ENCODE data around the gene DYDC2.
"Not testable (repeated sequence)": the region's sequence is repeated elsewhere in the genome, so short reads cannot be mapped to it uniquely, and the experiment has no call there.

The DYDC2 gene

GRCh38 chr10:80351220-80351619, 5.4 kb upstream of the DYDC2 start:
- no peak for DNase-seq
- ATAC-seq: no peak
- H3K4me1 Mint-ChIP-seq: peaks cover 3% of the 10 kb centered on the region
- H3K9me3 Mint-ChIP-seq: no peaks in the 10 kb centered on the region
- H3K27ac Mint-ChIP-seq: no peak overlapping the region
- no peak overlapping the region for H3K4me3 Mint-ChIP-seq
- peaks cover 30% of the 10 kb centered on the region for H3K27me3 Mint-ChIP-seq

- DNase-seq: no peak
- Mint-ChIP-seq H3K4me3 (peak overlapping the region; percentile 71 to 87), H3K4me1 (peaks cover 17% of the 10 kb centered on the region), H3K9me3 (no peaks in the 10 kb centered on the region), H3K27me3 (peaks cover 42% of the 10 kb centered on the region), H3K27ac (no peak overlapping the region)
- ATAC-seq: peak; percentile 43
Measured at GRCh38 chr10:80356989-80357850, 639 bp downstream of the DYDC2 start.

- peaks cover 17% of the 10 kb centered on the region for H3K4me1 Mint-ChIP-seq
- no peak overlapping the region for H3K27ac Mint-ChIP-seq
- no peaks in the 10 kb centered on the region for H3K9me3 Mint-ChIP-seq
- ATAC-seq (no peak), DNase-seq (no peak)
- peaks cover 42% of the 10 kb centered on the region for H3K27me3 Mint-ChIP-seq
- H3K4me3 Mint-ChIP-seq: peak overlapping the region in 1 of 2 donors; percentile 71
Measured at GRCh38 chr10:80357851-80358125, 1.2 kb downstream of the DYDC2 start.

GRCh38 chr10:80358925-80359324, 2.3 kb downstream of the DYDC2 start:
- not testable (repeated sequence) for H3K9me3 Mint-ChIP-seq, H3K4me3 Mint-ChIP-seq, DNase-seq, H3K27ac Mint-ChIP-seq, ATAC-seq
- Mint-ChIP-seq H3K27me3 (peaks cover 42% of the 10 kb centered on the region), H3K4me1 (peaks cover 17% of the 10 kb centered on the region)

- Mint-ChIP-seq H3K27ac (no peak overlapping the region), H3K9me3 (no peaks in the 10 kb centered on the region), H3K4me3 (no peak overlapping the region), H3K27me3 (peaks cover 41% of the 10 kb centered on the region), H3K4me1 (peaks cover 17% of the 10 kb centered on the region)
- ATAC-seq (peak; percentile 5), DNase-seq (no peak)
Measured at GRCh38 chr10:80359644-80360043, 3.1 kb downstream of the DYDC2 start.

- no peak overlapping the region for H3K4me3 Mint-ChIP-seq
- no peak for ATAC-seq
- DNase-seq: no peak
- H3K9me3 Mint-ChIP-seq: peaks cover 12 to 20% of the 10 kb centered on the region in 2 donors
- no peaks in the 10 kb centered on the region for H3K27me3 Mint-ChIP-seq
- no peak overlapping the region for H3K27ac Mint-ChIP-seq
- H3K4me1 Mint-ChIP-seq: no peaks in the 10 kb centered on the region
Measured at GRCh38 chr10:80365510-80365909, 8.9 kb downstream of the DYDC2 start.

- Mint-ChIP-seq H3K4me1 (no peaks in the 10 kb centered on the region), H3K27ac (no peak overlapping the region), H3K27me3 (no peaks in the 10 kb centered on the region), H3K9me3 (peaks cover 12 to 16% of the 10 kb centered on the region in 2 donors), H3K4me3 (no peak overlapping the region)
- ATAC-seq (no peak), DNase-seq (no peak)
Measured at GRCh38 chr10:80371467-80371866, 14.9 kb downstream of the DYDC2 start.

GRCh38 chr10:80372675-80373074, 16.1 kb downstream of the DYDC2 start:
- no peak for DNase-seq
- H3K27ac Mint-ChIP-seq: no peak overlapping the region
- H3K27me3 Mint-ChIP-seq: no peaks in the 10 kb centered on the region
- no peak overlapping the region for H3K4me3 Mint-ChIP-seq
- peaks cover 1% of the 10 kb centered on the region for H3K4me1 Mint-ChIP-seq
- peaks cover 4 to 7% of the 10 kb centered on the region in 2 donors for H3K9me3 Mint-ChIP-seq
- ATAC-seq: no peak

GRCh38 chr10:80373502-80373901, 16.9 kb downstream of the DYDC2 start:
- Mint-ChIP-seq H3K27me3 (no peaks in the 10 kb centered on the region), H3K4me1 (peaks cover 9% of the 10 kb centered on the region), H3K27ac (no peak overlapping the region), H3K9me3 (peaks cover 0 to 7% of the 10 kb centered on the region in 2 donors), H3K4me3 (no peak overlapping the region)
- ATAC-seq (no peak), DNase-seq (no peak)

- Mint-ChIP-seq H3K4me1 (peaks cover 21% of the 10 kb centered on the region), H3K27me3 (no peaks in the 10 kb centered on the region), H3K27ac (no peak overlapping the region), H3K9me3 (no peaks in the 10 kb centered on the region), H3K4me3 (no peak overlapping the region)
- DNase-seq (no peak), ATAC-seq (no peak)
Measured at GRCh38 chr10:80379701-80380100, 23.1 kb downstream of the DYDC2 start.

GRCh38 chr10:80380185-80380584, 23.6 kb downstream of the DYDC2 start:
- ATAC-seq (no peak), DNase-seq (no peak)
- Mint-ChIP-seq H3K4me3 (no peak overlapping the region), H3K4me1 (peaks cover 21% of the 10 kb centered on the region), H3K27ac (peak overlapping the region in 1 of 2 donors; percentile 62), H3K9me3 (no peaks in the 10 kb centered on the region), H3K27me3 (no peaks in the 10 kb centered on the region)

- peak overlapping the region in 1 of 2 donors; percentile 43 for H3K4me3 Mint-ChIP-seq
- ATAC-seq (peak; percentile 64), DNase-seq (peak; percentile 36 to 41)
- no peaks in the 10 kb centered on the region for H3K9me3 Mint-ChIP-seq
- H3K27ac Mint-ChIP-seq: no peak overlapping the region
- no peaks in the 10 kb centered on the region for H3K27me3 Mint-ChIP-seq
- H3K4me1 Mint-ChIP-seq: peaks cover 17% of the 10 kb centered on the region
Measured at GRCh38 chr10:80382989-80383388, 26.4 kb downstream of the DYDC2 start.

- ATAC-seq (no peak), DNase-seq (no peak)
- H3K27ac Mint-ChIP-seq: no peak overlapping the region
- no peaks in the 10 kb centered on the region for H3K9me3 Mint-ChIP-seq
- H3K4me3 Mint-ChIP-seq: no peak overlapping the region
- H3K27me3 Mint-ChIP-seq: peaks cover 8% of the 10 kb centered on the region
- H3K4me1 Mint-ChIP-seq: no peaks in the 10 kb centered on the region
Measured at GRCh38 chr10:80390740-80391139, 34.2 kb downstream of the DYDC2 start.

GRCh38 chr10:80392250-80392649, 35.7 kb downstream of the DYDC2 start:
- DNase-seq (no peak), ATAC-seq (no peak)
- Mint-ChIP-seq H3K27me3 (peaks cover 8% of the 10 kb centered on the region), H3K4me1 (no peaks in the 10 kb centered on the region), H3K27ac (no peak overlapping the region), H3K4me3 (no peak overlapping the region), H3K9me3 (no peaks in the 10 kb centered on the region)

- ATAC-seq: no peak
- peaks cover 8% of the 10 kb centered on the region for H3K27me3 Mint-ChIP-seq
- H3K4me3 Mint-ChIP-seq: no peak overlapping the region
- H3K4me1 Mint-ChIP-seq: no peaks in the 10 kb centered on the region
- H3K27ac Mint-ChIP-seq: no peak overlapping the region
- H3K9me3 Mint-ChIP-seq: no peaks in the 10 kb centered on the region
- DNase-seq: no peak
Measured at GRCh38 chr10:80394358-80394916, 37.9 kb downstream of the DYDC2 start.

GRCh38 chr10:80397014-80397413, 40.4 kb downstream of the DYDC2 start:
- H3K4me1 Mint-ChIP-seq: no peaks in the 10 kb centered on the region
- H3K27me3 Mint-ChIP-seq: peaks cover 8% of the 10 kb centered on the region
- no peak overlapping the region for H3K27ac Mint-ChIP-seq
- ATAC-seq: no peak
- no peaks in the 10 kb centered on the region for H3K9me3 Mint-ChIP-seq
- H3K4me3 Mint-ChIP-seq: no peak overlapping the region
- no peak for DNase-seq

Measured in stimulated activated naive CD8-positive, alpha-beta T cell treated with anti-CD3 and anti-CD28 coated beads, Interleukin-15, amount 100 ng/mL, for 72 hours (primary cell).